ENCODE data around the gene EIF2A.

Gene EIF2A

GRCh38 chr3:150543128-150543527 is 3.5 kb upstream of the EIF2A start:
- DNase-seq (ENCODE audit: low spot score) (no peak), FAIRE-seq (no peak)

GRCh38 chr3:150543531-150543930 is 3.1 kb upstream of the EIF2A start:
- FAIRE-seq = no peak

GRCh38 chr3:150544041-150544440 is 2.5 kb upstream of the EIF2A start:
- peak; percentile 50 for DNase-seq (ENCODE audit: low spot score)
- FAIRE-seq = peak; percentile 76

More at GRCh38 chr3:150543531-150543930, 3.1 kb upstream of the EIF2A start:
- no peak for DNase-seq (ENCODE audit: low spot score)

- FAIRE-seq (no peak), DNase-seq (ENCODE audit: low spot score) (no peak)
Observed at GRCh38 chr3:150544726-150545125, 1.9 kb upstream of the EIF2A start.

- FAIRE-seq (no peak), DNase-seq (ENCODE audit: low spot score) (no peak)
Observed at GRCh38 chr3:150545419-150546225, 965 bp upstream of the EIF2A start.

GRCh38 chr3:150547045-150547741 is 606 bp downstream of the EIF2A start:
- no peak for DNase-seq (ENCODE audit: low spot score)
- no peak for FAIRE-seq

- no peak for FAIRE-seq
Observed at GRCh38 chr3:150555859-150556436, 9.4 kb downstream of the EIF2A start.

GRCh38 chr3:150556792-150557191 is 10.2 kb downstream of the EIF2A start:
- no peak for DNase-seq (ENCODE audit: low spot score)
- no peak for FAIRE-seq

More at GRCh38 chr3:150555859-150556436, 9.4 kb downstream of the EIF2A start:
- DNase-seq (ENCODE audit: low spot score) = no peak

- FAIRE-seq = no peak
- no peak for DNase-seq (ENCODE audit: low spot score)
Observed at GRCh38 chr3:150557725-150558124, 11.1 kb downstream of the EIF2A start.

GRCh38 chr3:150564243-150564642 is 17.7 kb downstream of the EIF2A start:
- FAIRE-seq (no peak), DNase-seq (ENCODE audit: low spot score) (no peak)

GRCh38 chr3:150567328-150567727 is 20.7 kb downstream of the EIF2A start:
- DNase-seq (ENCODE audit: low spot score) (no peak), FAIRE-seq (no peak)

GRCh38 chr3:150577855-150578254 is 31.3 kb downstream of the EIF2A start:
- DNase-seq (ENCODE audit: low spot score) (no peak), FAIRE-seq (no peak)

GRCh38 chr3:150581174-150581573 is 34.6 kb downstream of the EIF2A start:
- DNase-seq (ENCODE audit: low spot score) = no peak
- no peak for FAIRE-seq

- no peak for DNase-seq (ENCODE audit: low spot score)
- FAIRE-seq = no peak
Observed at GRCh38 chr3:150582620-150583019, 36.0 kb downstream of the EIF2A start.

GRCh38 chr3:150583028-150583427 is 36.4 kb downstream of the EIF2A start:
- no peak for DNase-seq (ENCODE audit: low spot score)
- no peak for FAIRE-seq

GRCh38 chr3:150588027-150588830 is 41.6 kb downstream of the EIF2A start:
- no peak for DNase-seq (ENCODE audit: low spot score)
- no peak for FAIRE-seq

GRCh38 chr3:150589759-150590158 is 43.2 kb downstream of the EIF2A start:
- FAIRE-seq = no peak

GRCh38 chr3:150594150-150594549 is 47.6 kb downstream of the EIF2A start:
- DNase-seq (ENCODE audit: low spot score) (no peak), FAIRE-seq (no peak)

More at GRCh38 chr3:150589759-150590158, 43.2 kb downstream of the EIF2A start:
- no peak for DNase-seq (ENCODE audit: low spot score)

- FAIRE-seq = no peak
- DNase-seq (ENCODE audit: low spot score) = no peak
Observed at GRCh38 chr3:150597646-150598045, 51.1 kb downstream of the EIF2A start.

GRCh38 chr3:150599611-150600297 is 53.2 kb downstream of the EIF2A start:
- peak; percentile 83 for DNase-seq (ENCODE audit: low spot score)
- peak; percentile 84 for FAIRE-seq

Measured in RCC 7860 (cell line).